ENCODE results near the gene EMP2.
A peak's percentile ranks its signal among the peaks of the same experiment; 100 is the strongest.
"Not testable (repeated sequence)": the region's sequence is repeated elsewhere in the genome, so short reads cannot be mapped to it uniquely, and the experiment has no call there.

The EMP2 gene

GRCh38 chr16:10520869-10521578, 59.4 kb downstream of the EMP2 start:
- DNase-seq (ENCODE audit: low read depth): no peak

GRCh38 chr16:10519929-10520868, 60.2 kb downstream of the EMP2 start:
- DNase-seq (ENCODE audit: low read depth): no peak

GRCh38 chr16:10519297-10519696, 61.1 kb downstream of the EMP2 start:
- DNase-seq (ENCODE audit: low read depth): no peak

GRCh38 chr16:10518479-10519041, 61.8 kb downstream of the EMP2 start:
- no peak for DNase-seq (ENCODE audit: low read depth)

GRCh38 chr16:10517868-10518267, 62.5 kb downstream of the EMP2 start:
- DNase-seq (ENCODE audit: low read depth): no peak

- DNase-seq (ENCODE audit: low read depth): peak; percentile 65
Observed at GRCh38 chr16:10514369-10515055, 65.9 kb downstream of the EMP2 start.

- no peak for DNase-seq (ENCODE audit: low read depth)
Observed at GRCh38 chr16:10511829-10512228, 68.6 kb downstream of the EMP2 start.

- DNase-seq (ENCODE audit: low read depth): no peak
Observed at GRCh38 chr16:10510279-10510678, 70.1 kb downstream of the EMP2 start.

GRCh38 chr16:10509534-10510025, 70.8 kb downstream of the EMP2 start:
- peak; percentile 72 for DNase-seq (ENCODE audit: low read depth)

- not testable (repeated sequence) for DNase-seq (ENCODE audit: low read depth)
Observed at GRCh38 chr16:10505286-10505685, 75.1 kb downstream of the EMP2 start.

GRCh38 chr16:10504404-10504885, 76.0 kb downstream of the EMP2 start:
- DNase-seq (ENCODE audit: low read depth): no peak

- no peak for DNase-seq (ENCODE audit: low read depth)
Observed at GRCh38 chr16:10502776-10503175, 77.6 kb downstream of the EMP2 start.

GRCh38 chr16:10501016-10501607, 79.3 kb downstream of the EMP2 start:
- DNase-seq (ENCODE audit: low read depth): no peak

GRCh38 chr16:10500582-10500981, 79.8 kb downstream of the EMP2 start:
- no peak for DNase-seq (ENCODE audit: low read depth)

- no peak for DNase-seq (ENCODE audit: low read depth)
Observed at GRCh38 chr16:10497132-10498101, 83.0 kb downstream of the EMP2 start.

GRCh38 chr16:10495031-10495345, 85.4 kb downstream of the EMP2 start:
- DNase-seq (ENCODE audit: low read depth): no peak

- no peak for DNase-seq (ENCODE audit: low read depth)
Observed at GRCh38 chr16:10494343-10495030, 85.9 kb downstream of the EMP2 start.

- no peak for DNase-seq (ENCODE audit: low read depth)
Observed at GRCh38 chr16:10493276-10493675, 87.1 kb downstream of the EMP2 start.

GRCh38 chr16:10490141-10490540, 90.3 kb downstream of the EMP2 start:
- DNase-seq (ENCODE audit: low read depth): peak; percentile 51
